ENCODE measurements around the gene RNF2. TPM values are rescaled to one million over a fixed set of nuclear protein-coding genes. Genes with fewer than 3 reads are reported as not detected.

Gene RNF2
- total RNA-seq, 2 donors from 2014 or later, result 12.6 to 14.1 TPM

- no peak for TF ChIP-seq CTCF (IDR thresholded peaks at IDR 0.05)
- Histone ChIP-seq H3K27me3 (no peaks in the 10 kb centered on the region), H3K9me3 (no peaks in the 10 kb centered on the region), H3K4me3 (no peak overlapping the region), H3K27ac (no peak overlapping the region), H3K4me1 (peaks cover 0 to 5% of the 10 kb centered on the region in 2 donors), H3K36me3 (peaks cover 10% of the 10 kb centered on the region)
- no peak for DNase-seq (ENCODE audit: low spot score)
These were observed 38.5 kb downstream of the RNF2 start for GRCh38 chr1:185083818-185084217.

GRCh38 chr1:185087101-185087500, 41.7 kb downstream of the RNF2 start:
- no peak for DNase-seq (ENCODE audit: low spot score)
- Histone ChIP-seq H3K4me1 (no peaks in the 10 kb centered on the region), H3K27ac (no peak overlapping the region), H3K36me3 (peaks cover 16% of the 10 kb centered on the region), H3K4me3 (no peak overlapping the region), H3K27me3 (no peaks in the 10 kb centered on the region), H3K9me3 (no peaks in the 10 kb centered on the region)
- no peak for TF ChIP-seq CTCF (IDR thresholded peaks at IDR 0.05)

- no peak for TF ChIP-seq CTCF (IDR thresholded peaks at IDR 0.05)
- Histone ChIP-seq H3K9me3 (no peaks in the 10 kb centered on the region), H3K27ac (no peak overlapping the region), H3K36me3 (peaks cover 21% of the 10 kb centered on the region), H3K27me3 (no peaks in the 10 kb centered on the region), H3K4me3 (no peak overlapping the region), H3K4me1 (no peaks in the 10 kb centered on the region)
- no peak for DNase-seq (ENCODE audit: low spot score)
These were observed 42.4 kb downstream of the RNF2 start for GRCh38 chr1:185087746-185088145.

GRCh38 chr1:185091480-185091879, 46.1 kb downstream of the RNF2 start:
- Histone ChIP-seq H3K36me3 (peaks cover 23% of the 10 kb centered on the region), H3K27ac (no peak overlapping the region), H3K4me3 (no peak overlapping the region), H3K9me3 (no peaks in the 10 kb centered on the region), H3K27me3 (no peaks in the 10 kb centered on the region), H3K4me1 (no peaks in the 10 kb centered on the region)
- TF ChIP-seq CTCF (IDR thresholded peaks at IDR 0.05), result no peak
- DNase-seq (ENCODE audit: low spot score), result no peak

GRCh38 chr1:185094761-185095160, 49.4 kb downstream of the RNF2 start:
- Histone ChIP-seq H3K27ac (no peak overlapping the region), H3K4me1 (no peaks in the 10 kb centered on the region), H3K4me3 (no peak overlapping the region), H3K27me3 (no peaks in the 10 kb centered on the region), H3K9me3 (no peaks in the 10 kb centered on the region), H3K36me3 (peaks cover 27% of the 10 kb centered on the region)
- TF ChIP-seq CTCF (IDR thresholded peaks at IDR 0.05), result no peak
- no peak for DNase-seq (ENCODE audit: low spot score)

- peaks cover 29% of the 10 kb centered on the region for H3K36me3 ChIP-seq
These were observed 51.2 kb downstream of the RNF2 start for GRCh38 chr1:185096531-185096930.

More at GRCh38 chr1:185096531-185096930, 51.2 kb downstream of the RNF2 start:
- Histone ChIP-seq H3K9me3 (no peaks in the 10 kb centered on the region), H3K27ac (no peak overlapping the region), H3K27me3 (no peaks in the 10 kb centered on the region), H3K4me1 (no peaks in the 10 kb centered on the region), H3K4me3 (no peak overlapping the region)
- TF ChIP-seq CTCF (IDR thresholded peaks at IDR 0.05), result no peak
- no peak for DNase-seq (ENCODE audit: low spot score)
